Raji (cell line): ENCODE data around the gene ARHGAP26.

Source experiments
- POLR2A ChIP-seq: IDR thresholded peaks from 2 replicates; pipeline ENCODE4 v1.6.1; 2011; ENCODE audit warnings: low read depth, low read length, control low read depth; ENCODE audit not compliant: insufficient read depth

The ARHGAP26 gene

DNA sequence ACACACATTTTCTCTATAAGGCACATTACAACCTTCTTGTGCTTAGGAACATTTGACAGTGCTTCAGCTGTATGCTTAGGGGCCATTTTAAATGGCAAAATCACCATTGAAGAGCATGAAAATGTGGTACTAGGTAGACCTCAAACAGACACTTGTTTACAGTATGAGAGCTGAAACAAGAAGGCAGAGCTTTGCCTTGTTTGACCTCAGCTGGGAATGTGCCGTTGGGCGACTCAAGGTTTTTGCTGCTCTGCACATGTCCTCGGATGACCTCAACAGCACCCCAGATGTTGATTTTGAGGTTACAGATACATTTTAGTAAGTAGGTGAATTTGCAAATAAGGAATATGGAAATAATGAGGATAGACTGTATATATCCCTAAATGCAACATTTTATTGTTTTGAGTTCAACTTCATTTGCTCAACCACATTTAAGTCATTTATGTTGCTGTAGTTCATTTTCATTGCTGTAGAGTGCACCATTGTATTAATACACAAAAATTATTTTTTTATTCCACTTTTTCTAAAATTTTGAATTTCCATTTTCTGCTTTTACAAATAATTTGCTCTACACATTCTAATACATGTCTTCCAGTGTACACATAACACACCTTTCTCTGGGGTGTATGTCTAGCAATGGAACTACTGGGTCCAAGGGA lies 426.6 kb downstream of the ARHGAP26 start:
- TF ChIP-seq POLR2A: no peak

DNA sequence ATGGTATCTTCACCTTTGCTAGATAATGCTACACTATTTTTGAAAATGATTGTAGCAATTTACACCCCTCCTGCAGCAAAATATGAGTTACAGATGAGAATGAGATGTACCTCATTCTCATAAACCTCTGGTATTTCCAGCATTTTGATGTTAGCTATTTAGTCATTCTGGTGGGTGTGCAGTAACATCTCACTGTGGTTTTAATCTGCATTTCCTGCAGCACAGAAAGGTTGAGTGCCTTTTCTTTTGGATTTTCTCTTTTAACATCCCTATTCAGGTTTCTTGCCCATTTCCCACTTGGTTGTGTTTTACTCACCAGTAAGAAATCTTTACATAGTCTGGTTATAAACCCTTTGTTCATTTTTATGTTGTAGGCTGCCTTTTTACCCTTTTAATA lies 427.1 kb downstream of the ARHGAP26 start:
- TF ChIP-seq POLR2A: no peak

DNA sequence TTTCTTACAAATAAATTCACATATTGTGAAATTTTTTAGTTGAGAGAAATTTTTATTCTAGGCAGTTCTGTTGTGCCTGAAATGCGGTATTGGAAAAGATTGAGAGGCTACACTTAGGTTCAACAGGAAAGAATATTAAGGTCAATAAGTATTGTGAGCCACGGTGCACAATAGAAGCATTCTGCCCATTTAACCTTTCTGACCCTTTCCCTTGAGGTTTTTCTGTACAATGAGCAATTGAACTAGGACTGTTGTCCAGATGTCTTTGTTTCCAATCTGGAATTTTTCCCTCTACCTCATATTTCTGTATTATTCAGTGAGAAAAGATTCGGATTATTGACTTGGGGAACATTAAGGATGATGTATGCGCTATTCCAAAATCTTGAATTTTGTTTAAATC lies 428.2 kb downstream of the ARHGAP26 start:
- TF ChIP-seq POLR2A: no peak

DNA sequence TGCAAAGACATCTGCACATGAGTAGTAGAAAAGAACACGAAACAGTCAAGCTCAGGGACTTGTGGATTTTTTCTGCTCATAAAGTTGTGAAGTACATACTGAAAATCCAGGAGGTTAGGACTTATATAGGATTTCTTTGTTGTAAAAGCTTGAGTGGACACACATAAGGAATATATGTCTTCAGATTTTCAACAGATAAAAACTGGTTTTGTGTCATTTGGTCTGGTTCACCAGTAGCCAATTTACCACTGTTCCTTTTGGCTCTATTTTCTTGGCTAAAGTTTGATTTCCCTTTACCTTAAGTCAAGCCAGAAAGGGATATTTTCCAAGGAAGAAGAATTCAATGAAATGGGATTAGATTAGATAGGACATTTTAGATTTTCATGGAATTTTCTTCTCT lies 429.0 kb downstream of the ARHGAP26 start:
- no peak for TF ChIP-seq POLR2A

DNA sequence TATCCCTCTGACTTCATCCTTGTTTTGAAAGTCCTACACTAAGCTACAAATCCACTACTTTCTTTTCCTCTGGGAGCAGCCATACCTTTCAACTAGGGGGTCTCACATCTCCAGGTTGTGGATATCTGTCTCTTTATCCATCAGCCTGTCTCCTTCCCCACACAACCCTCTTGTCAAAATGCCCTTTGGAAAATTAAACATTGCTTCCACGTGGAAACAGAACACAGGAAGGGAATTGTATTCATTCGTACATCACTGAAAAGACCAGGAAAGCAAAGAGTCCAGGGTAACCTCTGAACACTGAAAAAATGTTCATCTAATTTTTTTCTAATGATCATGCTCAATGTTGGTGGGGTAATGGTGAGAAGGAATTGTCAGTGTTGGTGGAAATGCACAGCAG lies 429.7 kb downstream of the ARHGAP26 start:
- TF ChIP-seq POLR2A: no peak

DNA sequence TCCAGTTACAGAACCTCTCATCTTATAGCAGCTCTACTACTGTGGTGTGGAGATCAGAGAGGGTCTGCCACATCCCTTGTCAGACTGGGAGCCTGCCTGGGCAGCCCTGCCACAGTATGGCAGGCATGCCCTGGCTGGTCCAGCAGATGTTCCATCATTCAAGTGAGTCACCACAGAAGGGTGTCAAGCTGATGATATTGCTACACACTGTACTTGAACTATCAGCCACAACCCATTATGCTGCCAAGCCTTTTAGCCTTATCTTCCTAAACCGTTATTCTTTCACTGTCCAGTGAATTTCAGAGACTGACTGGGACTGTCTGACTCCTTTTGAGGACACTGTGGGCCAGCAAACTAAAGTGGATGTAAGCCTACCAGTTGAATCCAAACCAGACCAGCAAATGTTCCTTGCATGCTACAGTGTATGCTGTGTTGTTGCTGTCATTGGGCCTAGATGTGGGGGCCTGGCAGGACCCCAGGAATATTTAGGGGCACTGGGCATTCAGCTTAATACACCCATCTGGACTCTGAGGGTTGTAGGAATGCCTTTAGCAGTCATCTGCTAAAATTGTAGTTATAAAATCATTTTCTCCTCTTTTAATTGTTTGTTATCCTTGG lies 430.7 kb downstream of the ARHGAP26 start:
- TF ChIP-seq POLR2A: no peak

DNA sequence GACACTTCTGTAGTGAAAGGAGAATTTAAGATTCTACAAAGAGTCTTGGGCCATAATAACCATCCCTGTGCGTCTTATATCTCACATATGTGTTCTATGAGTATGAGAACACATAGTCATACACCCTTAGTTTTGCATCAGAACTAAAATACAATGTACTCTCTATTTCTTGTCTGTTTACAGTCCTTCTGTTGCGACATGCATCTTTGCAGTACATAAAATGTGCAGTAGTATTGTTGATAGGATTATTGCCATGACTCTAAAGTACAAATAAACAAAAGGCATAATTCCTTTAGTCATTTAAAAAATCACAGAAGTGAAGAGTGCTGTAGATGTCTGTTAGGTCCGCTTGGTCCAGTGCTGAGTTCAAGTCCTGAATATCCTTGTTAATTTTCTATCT lies 431.4 kb downstream of the ARHGAP26 start:
- TF ChIP-seq POLR2A: no peak

DNA sequence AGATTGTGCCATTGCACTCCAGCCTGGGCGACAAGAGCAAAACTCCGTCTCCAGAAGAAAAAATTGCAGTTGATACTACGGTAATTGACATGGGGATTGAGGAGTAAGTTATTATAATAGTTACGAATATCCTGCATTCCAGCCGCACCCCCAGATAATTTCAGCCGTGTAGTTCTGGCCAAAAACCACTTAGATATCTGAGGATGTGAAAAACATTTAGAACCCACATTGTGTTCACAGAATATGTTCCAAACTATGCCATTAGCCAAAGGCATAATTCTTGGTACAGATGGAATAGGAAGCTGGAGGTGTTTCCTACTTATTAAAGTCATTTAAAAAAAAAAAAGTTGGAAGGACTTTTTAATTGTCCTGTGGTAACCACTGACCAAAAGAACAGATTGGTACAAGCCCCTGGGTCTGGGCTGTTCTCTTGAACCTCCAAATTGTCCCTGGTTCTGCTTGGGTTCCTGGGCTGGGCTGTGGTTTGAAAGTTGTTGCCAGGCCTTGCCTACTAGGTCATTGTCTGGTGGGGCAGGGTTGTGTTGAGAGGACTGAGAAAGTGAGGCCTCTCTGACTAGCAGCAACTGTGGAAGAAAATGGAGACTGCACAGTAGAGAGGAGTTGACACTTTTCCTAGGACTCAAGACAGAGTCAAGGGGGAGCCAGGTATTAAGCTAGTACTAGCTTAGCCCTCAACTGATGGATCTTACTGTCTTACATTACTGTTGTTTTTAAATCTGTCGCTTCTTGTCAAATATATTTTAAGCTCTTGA lies 434.5 kb downstream of the ARHGAP26 start:
- no peak for TF ChIP-seq POLR2A

DNA sequence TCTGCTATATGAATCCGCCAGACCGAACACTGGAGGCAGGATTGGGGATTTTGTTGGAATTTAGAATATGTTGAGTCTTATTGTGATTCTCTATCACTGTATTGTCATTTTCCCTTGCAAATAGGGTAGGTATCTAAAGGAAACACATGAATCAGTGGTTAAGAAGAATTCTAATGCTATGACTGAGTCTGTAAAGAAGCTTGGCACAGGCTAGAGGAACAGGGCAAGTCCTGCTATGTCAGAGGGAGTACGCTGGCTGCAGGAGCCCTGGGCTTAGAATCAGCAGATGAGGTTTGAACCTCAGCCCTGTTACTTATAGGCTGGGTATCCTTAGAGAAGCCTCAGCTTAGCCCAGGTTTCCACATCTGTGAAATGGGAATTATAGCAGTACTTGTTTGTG lies 435.2 kb downstream of the ARHGAP26 start:
- no peak for TF ChIP-seq POLR2A

DNA sequence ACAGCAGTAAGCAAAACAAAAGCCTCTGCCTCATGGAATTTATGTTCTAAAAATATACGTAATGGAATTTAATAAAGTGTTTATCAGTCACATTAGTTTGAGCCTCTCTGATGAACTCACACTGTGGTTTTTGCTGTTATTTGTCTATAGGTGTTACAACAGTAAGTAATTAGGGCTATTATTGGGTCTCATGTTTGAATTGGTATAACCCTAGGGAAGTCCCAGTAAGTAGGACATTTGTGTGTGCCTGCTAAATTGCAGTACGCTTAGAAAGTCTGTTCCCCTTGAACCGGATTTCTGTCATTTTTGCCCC lies 435.7 kb downstream of the ARHGAP26 start:
- TF ChIP-seq POLR2A: no peak

DNA sequence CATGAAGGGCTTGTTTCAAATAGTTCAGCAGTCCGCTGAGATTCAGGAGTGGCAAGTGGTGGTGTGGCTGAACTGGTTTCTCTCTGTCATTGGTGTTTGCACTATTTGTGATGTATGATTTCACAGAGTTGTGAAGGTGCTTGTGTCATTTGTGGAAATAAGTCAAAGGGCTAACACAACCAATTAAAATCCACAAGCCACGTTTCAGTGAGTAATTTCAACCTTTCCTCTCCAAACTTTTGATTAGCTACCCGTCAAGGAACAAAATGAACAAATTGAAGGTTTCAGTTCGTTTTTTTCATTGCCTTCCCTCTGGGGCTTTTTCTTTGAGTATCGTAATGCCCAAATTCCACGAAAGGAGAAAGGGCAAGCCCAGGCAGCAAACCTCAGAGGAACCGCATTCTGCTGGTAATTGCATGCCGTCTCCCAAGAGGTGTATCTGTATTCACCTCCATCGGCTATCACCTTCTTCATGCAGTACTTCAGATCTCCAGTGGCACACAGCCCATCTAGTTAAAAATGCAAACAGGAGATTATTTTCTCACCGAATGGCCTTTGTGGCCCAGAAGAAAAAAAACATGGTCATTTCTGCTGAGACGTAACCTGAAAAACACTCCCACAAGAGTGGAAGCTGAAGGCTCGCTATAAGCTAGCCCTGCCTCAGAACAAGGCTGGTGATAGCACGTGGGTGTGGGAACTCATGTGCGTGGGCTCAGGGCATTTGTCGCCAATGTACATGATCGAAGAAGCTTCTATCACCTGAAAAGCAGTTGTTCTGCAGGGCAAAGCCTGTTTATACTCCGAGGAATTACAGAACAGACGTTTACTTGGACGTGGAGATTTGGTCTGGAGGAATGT lies 436.2 kb downstream of the ARHGAP26 start:
- TF ChIP-seq POLR2A: no peak

DNA sequence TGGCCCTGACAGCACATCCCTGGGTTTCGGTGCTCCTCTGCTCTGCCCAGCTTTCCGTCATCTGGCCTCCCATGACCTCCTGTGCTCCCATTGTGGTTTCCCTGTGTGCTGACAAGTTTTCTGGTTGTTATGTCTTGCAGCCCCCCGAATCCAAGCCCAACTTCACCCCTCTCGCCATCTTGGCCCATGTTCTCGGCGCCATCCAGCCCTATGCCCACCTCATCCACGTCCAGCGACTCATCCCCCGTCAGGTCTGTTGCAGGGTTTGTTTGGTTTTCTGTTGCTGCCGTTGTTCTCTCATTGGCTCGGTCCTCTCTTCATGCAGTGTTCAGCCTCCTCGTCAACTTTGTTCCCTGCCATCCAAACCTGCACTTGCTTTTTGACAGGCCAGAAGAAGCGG lies 436.9 kb downstream of the ARHGAP26 start:
- TF ChIP-seq POLR2A: no peak

DNA sequence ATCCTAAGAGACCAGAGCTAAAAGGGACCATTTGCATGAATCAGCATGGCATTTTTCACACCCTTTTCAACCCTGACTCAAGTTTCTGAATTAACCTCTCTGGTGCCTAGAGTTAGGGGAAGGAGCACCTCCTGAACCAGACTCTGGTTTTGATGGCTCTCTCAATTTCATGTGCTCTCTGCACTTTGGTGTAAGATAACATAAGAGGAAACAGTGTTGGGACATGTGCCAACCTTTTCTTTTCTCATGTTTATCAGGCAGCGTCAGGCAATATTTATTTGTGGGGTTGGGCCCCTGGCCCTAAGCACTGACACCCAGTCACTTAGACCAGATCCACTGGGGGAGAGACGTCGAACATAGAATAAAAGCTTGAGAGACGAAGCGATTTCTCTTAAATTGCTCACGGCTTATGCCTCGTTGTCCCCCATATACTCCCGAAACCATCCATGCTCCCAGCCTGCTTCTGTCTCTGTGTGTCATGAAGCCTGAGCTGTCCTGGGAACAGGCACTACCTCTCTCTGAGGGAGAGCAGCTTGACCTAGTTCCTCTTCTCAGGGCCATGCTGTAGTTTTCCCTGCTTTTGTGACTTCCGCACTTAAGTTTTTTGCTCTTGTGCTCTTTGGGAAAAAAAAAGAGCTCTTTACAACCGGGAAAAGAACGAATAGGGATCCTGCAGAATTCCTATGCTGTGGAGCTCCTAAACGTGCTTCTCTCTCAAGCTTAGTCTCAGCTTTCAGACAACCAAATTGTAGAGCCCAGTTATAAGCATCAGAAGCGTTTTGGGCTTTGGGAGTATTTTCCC lies 437.6 kb downstream of the ARHGAP26 start:
- TF ChIP-seq POLR2A: no peak

DNA sequence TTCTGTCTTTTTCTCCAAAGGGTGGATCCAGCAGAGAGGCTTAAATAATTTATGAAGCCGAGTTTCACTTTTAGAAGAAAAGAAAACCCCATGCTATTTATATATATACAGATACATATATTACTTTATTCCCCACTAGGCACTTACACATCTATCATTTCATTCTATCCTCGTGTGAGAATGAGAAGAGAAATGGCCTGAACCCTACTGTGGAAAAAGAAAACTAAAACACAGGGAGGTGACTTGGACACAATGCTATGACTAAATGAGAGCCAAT lies 438.1 kb downstream of the ARHGAP26 start:
- no peak for TF ChIP-seq POLR2A
